Measurements from ENCODE around the gene MAX. TPM values are rescaled to one million over a fixed set of nuclear protein-coding genes. Genes with fewer than 3 reads are reported as not detected.

The MAX gene
- total and polyA plus RNA-seq, 2 of the 13 experiments (the other 11 are each of a cell fraction or from before 2014, with no cell fraction given), result 28.5 to 29.3 TPM

DNA sequence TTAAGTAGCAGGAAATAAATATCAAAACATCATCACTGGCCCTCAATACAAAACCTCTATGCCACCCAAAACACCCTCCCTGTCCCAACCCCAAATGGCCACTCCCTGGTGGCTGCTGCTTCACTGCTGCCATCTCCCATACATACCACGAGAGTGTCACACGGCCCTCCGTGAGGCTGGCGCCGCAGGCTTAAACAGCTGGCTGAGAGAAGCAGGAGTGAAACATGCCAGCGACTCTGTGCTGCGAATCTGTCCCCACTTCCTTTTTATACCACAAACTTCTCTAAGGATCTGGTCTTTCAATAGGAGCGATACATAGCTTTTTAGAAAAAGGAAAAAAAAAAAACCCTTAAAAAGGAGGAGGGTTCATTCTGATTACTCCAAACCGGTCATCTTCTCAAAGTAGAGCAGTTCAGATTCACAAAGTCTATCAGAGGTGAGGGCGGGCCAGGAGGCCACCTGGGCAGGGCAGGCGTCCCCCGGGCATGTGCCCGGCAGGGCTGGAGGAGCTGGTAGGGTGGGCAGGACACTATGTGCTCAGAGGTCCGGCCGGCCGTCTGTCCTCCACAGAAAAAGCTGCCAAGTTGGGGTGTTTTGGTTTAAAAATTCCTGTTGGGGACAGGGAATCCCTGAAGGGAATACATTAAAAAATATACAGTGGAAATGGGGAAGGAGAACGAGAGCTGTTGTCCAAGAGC is 26.5 kb downstream of the MAX start:
- intact Hi-C loops (cut with micrococcal nuclease; ENCODE audit: unreplicated experiment) (no loop called here), in situ Hi-C loops (cut with HindIII; ENCODE audit: extremely low pct_ligation_motif_present, low pct_unique_long_range_greater_than_20kb) (no loop called here)
- no peak for ATAC-seq
- Histone ChIP-seq H3K79me2 (ENCODE audit: insufficient read depth, low read length) (no peaks in the 10 kb centered on the region), H3K27me3 (ENCODE audit: control insufficient read depth in 1 of 2, insufficient read depth in 2 of 2, low read length in 2 of 2) (no peaks in the 10 kb centered on the region), H3K9me3 (ENCODE audit: low read length) (no peaks in the 10 kb centered on the region), H4K20me1 (ENCODE audit: insufficient read depth, low read length) (no peaks in the 10 kb centered on the region), H2AFZ (ENCODE audit: low read length) (no peak overlapping the region), H3K9ac (ENCODE audit: insufficient read depth, low read depth, low read length) (no peak overlapping the region), H3K4me3 (replicated peaks in 1 of 3; ENCODE audit: insufficient read depth in 1 of 3, low read depth in 2 of 3, low read length in 3 of 3) (no peak overlapping the region), H3K36me3 (replicated peaks in 1 of 2; ENCODE audit: control insufficient read depth in 1 of 2, insufficient read depth in 2 of 2, low read length in 2 of 2) (peaks cover 12 to 47% of the 10 kb centered on the region in 2 experiments), H3K27ac (ENCODE audit: extremely low read length, insufficient read depth, low read length) (no peak overlapping the region), H3K4me2 (ENCODE audit: low read depth, low read length) (no peak overlapping the region), H3K4me1 (ENCODE audit: insufficient read depth, low read length) (peaks cover 22% of the 10 kb centered on the region)
- FAIRE-seq, result no peak
- TF ChIP-seq ZNF550 (CRISPR knock-in tag; IDR thresholded peaks at IDR 0.05; ENCODE audit: borderline replicate concordance) (no peak), RARA (CRISPR knock-in tag; IDR thresholded peaks at IDR 0.05) (no peak), ZNF367 (CRISPR knock-in tag; IDR thresholded peaks at IDR 0.05; ENCODE audit: borderline replicate concordance) (no peak), PAX8 (CRISPR knock-in tag; IDR thresholded peaks at IDR 0.05; ENCODE audit: borderline replicate concordance) (no peak), ESRRA (CRISPR knock-in tag; IDR thresholded peaks at IDR 0.05; ENCODE audit: low read depth) (no peak), ADNP (CRISPR knock-in tag; IDR thresholded peaks at IDR 0.05) (no peak), NBN (conservative IDR thresholded peaks at IDR 0.05) (no peak), PLRG1 (conservative IDR thresholded peaks at IDR 0.05) (no peak), CREB1 (IDR thresholded peaks at IDR 0.05) (no peak), CREB1 (CRISPR knock-in tag; IDR thresholded peaks at IDR 0.05) (no peak), ZNF687 (CRISPR knock-in tag; IDR thresholded peaks at IDR 0.05) (no peak), ZNF562 (CRISPR knock-in tag; IDR thresholded peaks at IDR 0.05; ENCODE audit: borderline replicate concordance) (no peak), THAP11 (CRISPR knock-in tag; IDR thresholded peaks at IDR 0.05) (no peak)
- ChIA-PET POLR2A (no interaction called here), CTCF (ENCODE audit: low intra/inter-chr PET ratio, low total read pairs) (no interaction called here)
- BruUV-seq (replicated peaks), result TSS peak; percentile 24
- 92% methylated on average over 17 of the region's 17 CpGs for WGBS (ENCODE audit: low lambda C conversion rate)
- no peak for DNase-seq (ENCODE audit: low spot score)

Measured in HepG2 (cell line).